GM18511 (cell line): ENCODE results near the gene NFATC4.
"Not testable (repeated sequence)": the region's sequence is repeated elsewhere in the genome, so short reads cannot be mapped to it uniquely, and the experiment has no call there.

Experiments used
- ATAC-seq: cut with Tn5 transposase; IDR thresholded peaks from one replicate; pipeline ENCODE4 v1.9.1; 2021; ENCODE audit warnings: mild to moderate bottlenecking, moderate library complexity; ENCODE audit not compliant: unreplicated experiment

NFATC4 gene

DNA sequence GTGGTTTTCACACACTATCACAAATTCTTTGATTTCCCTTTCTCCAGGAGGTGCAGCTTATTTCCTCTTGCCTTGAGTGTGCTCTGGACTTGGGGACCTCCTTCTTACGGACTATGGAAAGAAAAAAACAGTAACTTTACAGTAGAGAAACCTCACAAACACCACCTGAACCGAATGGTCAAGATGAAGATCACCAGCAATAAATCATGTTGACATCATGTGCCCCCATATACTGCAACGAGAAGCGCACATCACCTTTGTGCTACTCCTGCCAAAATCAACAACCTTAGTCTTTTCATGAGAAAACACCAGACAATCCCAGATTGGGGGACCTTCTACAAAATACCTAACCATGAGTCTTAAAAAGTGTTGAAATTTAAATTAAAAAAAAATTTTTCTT lies 17.5 kb downstream of the NFATC4 start:
- ATAC-seq = no peak

GRCh38 chr14:24387009-24387345 lies 19.0 kb downstream of the NFATC4 start:
- no peak for ATAC-seq

GRCh38 chr14:24387579-24387978 lies 19.6 kb downstream of the NFATC4 start:
- ATAC-seq = not testable (repeated sequence)

DNA sequence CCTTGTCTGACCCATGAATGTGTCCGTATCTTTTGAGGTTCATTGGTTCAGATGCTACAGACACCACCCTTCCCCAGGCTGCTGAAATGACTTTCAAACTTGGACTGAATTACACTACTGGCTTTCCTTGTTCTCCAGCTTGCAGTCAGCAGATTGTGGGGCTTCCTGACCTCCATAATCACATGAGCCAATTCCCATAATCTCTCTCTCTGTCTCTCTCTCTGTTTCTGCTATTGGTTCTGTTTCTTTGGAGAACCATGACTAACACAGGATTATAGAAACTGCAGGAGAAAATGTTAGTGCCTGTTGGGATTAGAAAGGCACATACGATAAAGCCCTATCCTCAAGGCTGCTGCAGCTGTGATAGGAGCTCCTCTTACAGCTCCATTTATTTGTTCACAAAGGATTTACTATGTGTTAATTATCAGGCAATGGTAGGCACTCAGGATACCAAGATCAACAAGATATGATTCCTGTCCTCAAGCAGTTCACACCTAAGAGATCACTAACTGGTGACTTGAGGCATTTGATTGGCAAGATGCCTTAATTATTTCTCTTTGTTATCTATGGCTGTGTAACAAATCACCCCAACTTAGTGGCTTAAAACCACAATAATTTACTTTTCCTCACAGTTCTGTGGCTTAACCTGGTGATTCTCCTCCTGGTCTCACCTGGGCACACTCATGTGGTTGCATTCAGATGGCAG lies 20.6 kb downstream of the NFATC4 start:
- ATAC-seq = no peak

- ATAC-seq = no peak
These were observed 21.4 kb downstream of the NFATC4 start for GRCh38 chr14:24389226-24389848.

GRCh38 chr14:24390701-24391468 lies 22.9 kb downstream of the NFATC4 start:
- no peak for ATAC-seq

DNA sequence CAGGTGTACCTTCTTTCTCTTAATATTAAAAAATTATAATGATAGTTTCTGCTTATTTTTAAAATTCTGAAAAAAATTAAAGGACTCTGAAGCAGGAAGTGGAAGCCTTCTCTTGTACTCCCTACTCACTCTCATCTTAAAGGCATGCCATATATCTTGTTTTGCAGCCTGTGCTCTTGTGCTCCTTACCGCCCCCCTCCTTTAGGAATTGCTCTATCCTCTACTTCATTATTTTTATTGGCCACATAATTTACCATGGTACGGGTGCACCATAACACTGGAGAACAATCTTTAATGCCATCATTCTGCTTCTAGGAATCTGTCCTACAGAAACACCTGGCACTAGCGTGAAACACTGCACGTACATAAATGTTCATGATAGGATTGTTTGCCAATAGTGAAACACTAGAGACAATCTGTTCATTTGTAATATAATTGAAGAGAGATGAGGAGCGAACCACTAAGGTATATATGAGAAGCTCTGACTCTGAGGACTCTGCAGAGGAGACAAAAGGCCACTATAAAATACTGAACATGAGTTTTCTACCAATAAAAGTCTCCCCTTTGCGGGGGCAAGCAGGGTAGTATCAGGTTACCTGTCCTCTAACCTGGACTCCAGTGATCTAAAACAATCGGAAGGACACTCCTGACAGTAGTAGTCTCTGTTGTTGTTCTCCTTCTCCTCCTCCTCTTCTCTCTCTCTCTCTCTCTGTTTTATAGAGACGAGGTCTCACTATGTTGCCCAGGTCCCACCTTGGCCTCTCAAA lies 24.5 kb downstream of the NFATC4 start:
- ATAC-seq = no peak

GRCh38 chr14:24394275-24394674 lies 26.3 kb downstream of the NFATC4 start:
- ATAC-seq = no peak

DNA sequence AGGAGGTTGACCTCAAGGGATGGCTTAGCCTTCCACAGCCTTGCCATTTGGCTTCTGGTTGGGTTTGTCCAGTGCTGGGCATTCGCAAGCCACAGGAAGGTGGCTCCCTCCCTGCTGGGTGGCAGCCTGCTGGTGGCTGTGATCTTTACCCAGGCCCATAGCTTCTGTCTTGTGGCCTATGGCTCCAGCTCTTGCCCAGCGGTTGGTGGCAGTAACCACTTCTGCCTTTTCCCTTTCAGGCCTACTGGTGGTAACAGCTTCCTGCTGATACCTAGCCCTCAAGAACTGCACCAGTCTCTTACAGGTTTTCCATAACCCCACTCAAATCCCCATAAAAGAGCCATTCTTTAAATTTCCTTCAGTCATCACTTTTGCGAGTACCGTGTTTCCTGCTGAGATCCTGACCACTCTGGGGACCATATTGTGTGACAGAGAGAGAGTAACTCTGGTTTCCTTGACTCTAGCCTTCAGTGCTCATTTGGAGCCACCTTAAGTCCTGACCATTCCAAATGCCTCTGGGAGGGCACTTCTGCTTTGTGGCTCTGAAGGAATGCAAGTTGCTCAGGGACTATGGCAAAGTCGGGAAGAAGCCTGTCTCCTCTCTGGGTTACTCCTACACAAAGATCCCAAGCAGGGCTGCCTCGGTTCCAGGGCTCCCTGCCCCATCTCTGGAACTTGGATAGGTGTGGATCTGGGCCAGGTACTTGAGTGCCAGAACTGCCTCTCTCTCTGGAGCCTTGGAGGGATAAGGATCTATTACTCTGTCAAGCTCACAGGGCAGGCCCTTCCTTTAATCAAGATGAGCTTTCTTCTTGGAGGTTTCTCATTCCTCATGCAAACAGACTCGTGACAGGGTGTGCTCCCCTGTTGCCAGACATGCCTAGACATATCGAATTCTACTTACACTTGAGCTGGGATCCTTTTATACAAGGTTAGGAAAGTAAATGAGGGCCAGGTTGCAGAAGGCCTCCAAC lies 27.9 kb downstream of the NFATC4 start:
- ATAC-seq = no peak

DNA sequence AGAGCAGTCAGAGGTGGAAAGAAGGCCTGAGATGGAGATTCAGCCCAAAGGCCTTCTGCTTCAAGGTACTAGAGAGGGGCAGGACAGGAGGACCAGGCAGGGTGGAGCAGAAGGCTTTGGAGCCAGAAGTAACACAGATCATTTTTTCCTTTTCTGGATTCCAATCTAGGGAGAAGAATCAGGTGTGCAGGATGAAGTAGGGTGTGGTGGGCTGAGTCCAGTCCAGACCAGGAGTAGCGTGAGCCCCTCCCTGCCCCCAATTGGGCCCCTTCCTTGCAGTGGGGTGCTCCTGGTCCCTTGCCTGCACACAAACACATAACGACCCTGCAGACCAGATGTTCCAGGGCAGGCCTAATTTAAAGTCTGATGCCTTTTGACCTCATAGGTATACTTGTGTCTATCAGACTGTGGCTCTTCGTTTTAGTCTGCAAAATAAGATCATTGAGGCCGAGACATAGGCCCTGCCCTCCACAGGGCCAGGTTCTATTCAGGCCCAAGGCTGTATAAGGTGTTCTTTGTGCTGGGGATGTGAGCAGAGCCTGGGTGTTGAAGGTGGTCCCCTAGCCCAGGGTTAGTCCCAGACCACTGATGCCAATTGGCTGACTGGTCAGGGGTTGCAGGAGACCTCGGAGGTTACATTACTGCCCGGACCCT lies 29.8 kb downstream of the NFATC4 start:
- no peak for ATAC-seq

DNA sequence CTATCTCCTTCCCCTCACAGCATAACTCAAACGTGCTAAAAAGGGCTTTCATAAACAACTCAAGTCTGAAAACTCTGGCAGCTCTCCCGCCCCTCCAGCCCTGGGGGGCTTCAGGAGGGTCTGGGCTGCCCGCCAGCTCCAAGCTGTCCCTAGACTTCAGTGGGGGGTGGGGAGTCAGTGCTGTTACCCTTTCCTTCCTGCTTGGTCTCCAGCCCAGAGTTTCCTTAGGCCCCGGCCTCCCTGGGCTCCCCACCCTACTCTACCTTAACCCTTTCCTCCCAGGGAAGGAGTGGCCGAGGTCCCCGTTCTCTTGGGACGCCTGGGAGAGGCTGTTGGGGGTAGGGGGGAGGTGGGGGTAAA lies 30.3 kb downstream of the NFATC4 start:
- ATAC-seq = no peak

DNA sequence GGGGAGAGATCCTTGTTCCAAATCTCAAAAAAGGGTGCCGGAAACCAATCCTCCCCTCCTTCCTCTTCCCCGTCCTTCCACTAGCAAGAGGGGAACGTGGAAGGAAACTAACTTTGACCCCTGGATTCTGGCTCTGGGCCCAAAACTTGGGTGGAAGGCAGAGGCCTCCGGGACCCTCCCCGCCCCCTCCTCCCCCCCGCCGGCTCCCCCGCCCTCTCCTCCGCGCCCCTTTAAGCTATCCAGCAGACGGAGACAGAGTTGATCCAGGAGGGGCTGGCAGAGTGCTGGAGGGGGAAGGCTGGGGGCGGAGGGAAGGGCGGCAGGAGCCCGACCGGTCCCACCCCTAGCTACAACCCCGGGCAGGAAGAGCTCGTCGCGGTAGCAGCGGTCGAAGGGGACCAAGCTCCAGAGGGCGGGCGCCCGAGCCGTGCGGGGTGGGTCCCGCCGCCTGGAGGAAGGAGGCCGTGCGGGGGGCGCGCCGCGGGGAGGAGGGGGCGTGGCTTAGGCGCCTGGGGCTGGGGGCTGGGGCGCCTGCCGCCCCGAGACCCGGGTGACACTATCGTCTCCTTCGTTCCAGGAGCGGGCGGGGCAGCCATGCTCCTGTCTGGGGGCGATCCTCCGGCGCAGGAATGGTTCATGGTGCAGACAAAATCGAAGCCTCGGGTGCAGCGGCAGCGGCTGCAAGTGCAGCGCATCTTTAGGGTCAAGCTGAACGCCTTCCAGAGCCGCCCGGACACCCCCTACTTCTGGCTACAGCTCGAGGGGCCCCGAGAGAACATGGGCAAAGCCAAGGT lies 30.9 kb downstream of the NFATC4 start, which contains the start of gene NYNRIN:
NYNRIN (plus strand) TSS at position 351 of the 794 bp plus-strand sequence; CDS start at position 595, 244 bp downstream.
- no peak for ATAC-seq

- no peak for ATAC-seq
These were observed 31.5 kb downstream of the NFATC4 start for GRCh38 chr14:24399447-24399822.

GRCh38 chr14:24399999-24400718 lies 32.2 kb downstream of the NFATC4 start:
- ATAC-seq = no peak

- no peak for ATAC-seq
These were observed 34.1 kb downstream of the NFATC4 start for GRCh38 chr14:24401810-24402702.

GRCh38 chr14:24403294-24403998 lies 35.5 kb downstream of the NFATC4 start:
- ATAC-seq = no peak

- ATAC-seq = no peak
These were observed 36.8 kb downstream of the NFATC4 start for GRCh38 chr14:24404814-24405213.
